Astrocyte of the cerebellum (primary cell): ENCODE results near the gene DUSP15.
A peak's percentile ranks its signal among the peaks of the same experiment; 100 is the strongest.
"Not testable (repeated sequence)": the region's sequence is repeated elsewhere in the genome, so short reads cannot be mapped to it uniquely, and the experiment has no call there.

Source experiments
- DNase-seq: peaks from one replicate; pipeline ENCODE4 v3.0.0-alpha.2; 2011; ENCODE audit warnings: low read depth
- H3K4me3 ChIP-seq: 2 replicates; pipeline ENCODE4 v1.5.1; 2011; ENCODE audit warnings: mild to moderate bottlenecking, low read depth, low read length, moderate library complexity
- CTCF ChIP-seq: IDR thresholded peaks from 2 replicates; pipeline ENCODE4 v1.5.1; 2012; ENCODE audit warnings: low read length, low read depth, moderate library complexity, mild to moderate bottlenecking; ENCODE audit errors: missing control alignments
- in situ Hi-C: cut with HindIII; loops from 2 replicates; pipeline ENCODE4 v1.10.0; 2017; ENCODE audit warnings: low sequenced_read_pairs

The DUSP15 gene

DNA sequence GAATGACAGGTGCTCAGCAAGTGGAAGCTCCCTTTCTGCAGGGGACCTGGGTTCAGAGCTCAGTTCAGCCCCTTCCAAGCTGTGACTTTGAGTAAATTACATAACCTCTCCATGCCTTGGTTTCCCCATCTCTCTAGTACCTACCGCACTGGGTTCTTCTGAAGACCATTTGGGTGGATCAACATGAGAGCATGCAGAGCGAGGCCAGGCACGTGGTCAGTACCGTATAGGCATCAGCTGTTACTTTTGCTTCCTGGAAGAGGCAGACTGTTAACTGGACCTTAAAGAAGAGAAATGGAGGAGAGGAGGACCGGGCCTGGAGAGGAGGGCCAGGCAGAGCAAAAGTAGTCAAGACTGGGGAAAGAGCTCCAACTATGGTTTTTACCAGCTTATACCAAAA, 52.9 kb downstream of the DUSP15 start:
- no peak for DNase-seq
- in situ Hi-C loops, result no loop called here
- TF ChIP-seq CTCF, result no peak

GRCh38 chr20:31816221-31816620, 54.1 kb downstream of the DUSP15 start:
- no peak for DNase-seq
- in situ Hi-C loops, result no loop called here
- H3K4me3 ChIP-seq, result no peak overlapping the region
- TF ChIP-seq CTCF, result no peak

More for the DNA sequence above, 52.9 kb downstream of the DUSP15 start:
- no peak overlapping the region for H3K4me3 ChIP-seq

DNA sequence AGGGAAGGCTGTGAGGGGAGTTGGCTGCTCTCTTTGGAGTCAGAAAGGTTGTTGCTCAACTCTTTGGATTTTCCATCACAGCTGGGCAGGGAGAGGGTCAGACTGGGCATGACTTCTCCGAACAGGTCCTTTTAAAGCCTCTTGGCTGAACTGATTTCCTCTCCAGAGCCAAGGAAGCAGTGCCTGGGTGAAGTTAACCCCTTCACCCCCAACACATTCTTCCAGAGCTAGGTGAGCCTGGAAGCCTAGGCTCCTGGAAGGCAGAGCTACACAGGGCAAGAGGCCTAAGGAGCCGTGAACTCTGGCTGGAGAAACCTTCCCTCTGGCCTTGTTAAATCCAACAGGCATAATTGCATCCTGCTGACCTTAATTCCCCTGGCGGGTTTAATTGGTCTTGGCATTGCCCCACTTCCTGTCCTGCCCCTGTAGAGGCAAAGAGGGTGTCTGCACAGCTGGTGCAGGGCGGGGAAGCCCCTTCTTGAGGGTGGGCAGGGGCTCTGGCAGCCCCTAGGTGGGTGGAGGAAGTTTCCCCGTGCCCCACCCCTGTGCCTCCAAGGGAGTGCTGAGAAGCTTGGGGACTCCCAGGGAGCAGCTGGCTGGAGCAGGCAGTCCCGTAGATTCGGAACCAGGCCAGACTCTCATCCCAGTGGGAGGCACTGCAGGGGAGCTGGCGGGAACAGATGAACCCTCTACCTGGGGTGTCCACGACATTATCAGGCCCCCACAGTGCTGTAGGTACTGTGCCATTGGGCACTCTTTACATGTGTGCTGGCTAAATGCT, 54.7 kb downstream of the DUSP15 start:
- in situ Hi-C loops, result no loop called here
- no peak for DNase-seq
- H3K4me3 ChIP-seq, result no peak overlapping the region
- TF ChIP-seq CTCF, result no peak

GRCh38 chr20:31814142-31814541, 56.2 kb downstream of the DUSP15 start:
- DNase-seq, H3K4me3 ChIP-seq: not testable (repeated sequence)
- in situ Hi-C loops, result loop anchor here (5.0 kb wide), 1 partner anchor 57 kb away; no protein-coding TSS in a partner anchor

- in situ Hi-C loops, result loop anchor here (5.0 kb wide), 1 partner anchor 56 kb away; no protein-coding TSS in a partner anchor
- no peak overlapping the region for H3K4me3 ChIP-seq
- no peak for TF ChIP-seq CTCF
- no peak for DNase-seq
These were observed 56.7 kb downstream of the DUSP15 start for GRCh38 chr20:31813611-31814010.

GRCh38 chr20:31811796-31812728, 58.3 kb downstream of the DUSP15 start:
- DNase-seq, result peak; percentile 93
- in situ Hi-C loops, result loop anchor here (5.0 kb wide), 1 partner anchor 55 kb away; no protein-coding TSS in a partner anchor
- TF ChIP-seq CTCF, result no peak
- H3K4me3 ChIP-seq, result no peak overlapping the region

DNA sequence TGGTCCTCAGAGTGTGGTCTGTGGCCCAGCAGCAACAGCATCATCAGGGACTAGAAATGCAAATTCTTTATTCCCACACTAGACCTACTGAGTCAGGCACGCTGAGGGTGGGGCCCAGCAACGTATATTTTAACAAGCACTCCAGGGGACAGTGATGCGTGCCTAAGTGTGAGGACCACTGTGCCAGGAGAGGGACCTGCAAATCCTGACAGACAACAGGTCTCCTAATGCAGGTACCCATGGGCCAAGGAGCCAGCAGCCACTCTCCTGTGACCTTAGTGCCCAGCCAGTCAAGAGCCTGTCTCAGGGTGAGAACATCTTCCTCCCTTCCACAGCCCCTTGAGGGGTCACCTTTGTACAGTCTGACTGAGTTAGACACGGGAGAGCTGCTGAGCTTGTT, 59.1 kb downstream of the DUSP15 start:
- in situ Hi-C loops, result loop anchor here (5.0 kb wide), 1 partner anchor 54 kb away; no protein-coding TSS in a partner anchor
- DNase-seq, result no peak
- TF ChIP-seq CTCF, result no peak
- no peak overlapping the region for H3K4me3 ChIP-seq
